ENCODE measurements around the gene FBXL13. TPM values are rescaled to one million over a fixed set of nuclear protein-coding genes. Genes with fewer than 3 reads are reported as not detected.

Gene FBXL13
- total and polyA plus RNA-seq, 2 experiments from 2014 or later, result 0.24 to 0.43 TPM

DNA sequence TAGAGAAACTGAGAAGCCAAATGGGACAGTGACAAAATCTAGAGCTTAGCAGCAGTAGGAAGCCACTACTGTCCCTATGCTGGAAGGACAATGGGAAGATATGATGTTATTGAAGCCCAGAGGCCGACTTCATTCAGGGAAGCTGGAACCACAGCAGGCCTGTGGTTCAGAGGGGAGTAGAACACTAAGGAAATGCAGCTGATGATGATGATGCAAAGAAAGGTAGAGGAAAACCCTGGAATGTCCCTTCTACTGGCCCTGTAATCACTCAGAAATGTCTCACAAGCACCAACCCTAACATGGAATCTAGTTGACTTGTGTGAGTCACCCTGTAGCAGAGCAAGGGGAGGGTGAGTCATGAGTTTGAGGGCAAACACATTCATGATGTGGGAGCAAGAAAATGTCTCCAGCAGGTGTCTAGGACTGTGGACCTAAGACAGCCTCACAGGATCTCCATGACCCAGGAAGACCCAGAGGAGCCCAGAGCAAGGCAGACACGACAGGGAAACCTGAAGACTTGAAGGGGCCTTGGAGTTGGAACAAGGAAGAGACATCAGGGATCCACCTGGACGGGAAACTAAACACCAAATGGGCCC lies 198.8 kb downstream of the FBXL13 start:
- Histone ChIP-seq H3K9me2 (ENCODE audit: insufficient read depth) (no peaks in the 10 kb centered on the region), H3K9me3 (ENCODE audit: low read depth) (no peaks in the 10 kb centered on the region), H2AFZ (no peak overlapping the region), H3K36me3 (ENCODE audit: low read depth) (no peaks in the 10 kb centered on the region), H4K20me1 (ENCODE audit: insufficient read depth) (no peaks in the 10 kb centered on the region), H3K4me2 (ENCODE audit: unreplicated experiment) (peak overlapping the region; percentile 60), H3K9ac (no peak overlapping the region), H3K4me3 (no peak overlapping the region), H3K27ac (peak overlapping the region; percentile 90), H3F3A (ENCODE audit: insufficient read depth) (peaks cover 41% of the 10 kb centered on the region), H3K27me3 (replicated peaks; ENCODE audit: insufficient read depth) (no peaks in the 10 kb centered on the region), H3K79me2 (ENCODE audit: insufficient read depth) (no peaks in the 10 kb centered on the region), H3K4me1 (ENCODE audit: insufficient read depth) (peaks cover 48% of the 10 kb centered on the region)
- DNase-seq, result peak; percentile 99
- TF ChIP-seq EZH2 (IDR thresholded peaks at IDR 0.05; ENCODE audit: insufficient read depth, poor library complexity, severe bottlenecking) (no peak), EZH2phosphoT487 (IDR thresholded peaks at IDR 0.05; ENCODE audit: insufficient read depth, low read depth) (no peak)
- in situ Hi-C loops (cut with MboI), result no loop called here
- 33 to 34% methylated on average over 3 of the region's 3 CpGs for WGBS, 2 experiments (ENCODE audit: low coverage in 1 of 2, low lambda C conversion rate in 2 of 2, missing lambda C conversion rate in 2 of 2)

DNA sequence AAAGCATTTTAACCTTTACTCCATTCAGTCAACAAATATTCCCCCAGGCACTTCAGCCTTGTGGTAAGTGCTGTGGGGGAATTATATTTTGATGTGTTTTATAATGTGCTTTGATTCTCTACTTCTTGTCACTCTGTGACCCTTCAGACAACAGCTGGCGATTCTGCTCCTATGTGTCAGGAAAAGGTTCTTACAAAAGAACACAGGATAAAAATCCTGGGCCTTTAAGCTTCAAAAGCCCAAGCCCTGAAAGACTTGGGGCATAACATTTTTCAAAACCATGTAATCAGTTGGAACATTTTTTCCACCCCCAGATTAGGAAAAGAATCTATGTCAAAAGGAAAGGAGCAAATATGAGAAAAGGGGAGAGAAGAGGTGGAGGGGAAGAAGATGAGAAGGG lies 199.6 kb downstream of the FBXL13 start:
- Histone ChIP-seq H3K27me3 (replicated peaks; ENCODE audit: insufficient read depth) (no peaks in the 10 kb centered on the region), H3K9me2 (ENCODE audit: insufficient read depth) (no peaks in the 10 kb centered on the region), H3K4me3 (no peak overlapping the region), H4K20me1 (ENCODE audit: insufficient read depth) (no peaks in the 10 kb centered on the region), H3K4me2 (ENCODE audit: unreplicated experiment) (peak overlapping the region; percentile 60), H2AFZ (no peak overlapping the region), H3K36me3 (ENCODE audit: low read depth) (no peaks in the 10 kb centered on the region), H3K4me1 (ENCODE audit: insufficient read depth) (peaks cover 48% of the 10 kb centered on the region), H3K79me2 (ENCODE audit: insufficient read depth) (no peaks in the 10 kb centered on the region), H3K9me3 (ENCODE audit: low read depth) (no peaks in the 10 kb centered on the region), H3K9ac (no peak overlapping the region), H3F3A (ENCODE audit: insufficient read depth) (peaks cover 41% of the 10 kb centered on the region), H3K27ac (peak overlapping the region; percentile 90)
- 95 to 100% methylated on average over 1 of the region's 1 CpG for WGBS, 2 experiments (ENCODE audit: low coverage in 1 of 2, low lambda C conversion rate in 2 of 2, missing lambda C conversion rate in 2 of 2)
- peak; percentile 25 for DNase-seq
- TF ChIP-seq EZH2phosphoT487 (IDR thresholded peaks at IDR 0.05; ENCODE audit: insufficient read depth, low read depth), result no peak
- TF ChIP-seq EZH2 (IDR thresholded peaks at IDR 0.05; ENCODE audit: insufficient read depth, poor library complexity, severe bottlenecking), result no peak
- in situ Hi-C loops (cut with MboI), result no loop called here

DNA sequence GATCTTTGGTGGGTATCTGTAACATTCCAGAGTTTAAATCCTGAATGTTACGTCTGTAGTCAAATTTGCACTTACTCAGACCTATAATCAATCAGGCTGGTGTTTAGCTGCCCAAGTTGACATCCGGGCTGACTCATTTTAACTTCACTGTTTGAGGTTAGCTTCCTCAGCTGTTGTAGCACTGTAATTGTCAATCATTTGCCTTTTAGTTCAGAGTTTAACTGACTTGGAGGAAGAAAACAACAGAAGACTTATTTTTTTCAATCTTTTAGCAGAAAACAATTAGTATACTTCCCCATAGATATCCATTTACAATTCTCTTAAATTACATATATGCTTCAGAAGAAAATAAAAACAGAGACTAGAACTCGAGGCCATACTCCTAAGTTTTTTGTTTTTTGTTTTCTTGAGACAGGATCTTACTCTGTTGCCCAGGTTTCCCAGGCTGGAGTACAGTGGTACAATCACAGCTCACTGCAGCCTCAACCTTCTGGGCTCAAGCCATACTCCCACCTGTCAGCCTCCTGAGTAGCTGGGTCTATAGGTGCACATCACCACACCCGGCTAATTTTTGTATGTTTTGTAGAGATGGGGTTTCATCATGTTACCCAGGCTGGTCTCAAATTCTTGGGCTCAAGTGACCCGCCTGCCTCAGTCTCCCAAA lies 200.3 kb downstream of the FBXL13 start:
- Histone ChIP-seq H2AFZ (no peak overlapping the region), H3K4me1 (ENCODE audit: insufficient read depth) (peaks cover 48% of the 10 kb centered on the region), H3K36me3 (ENCODE audit: low read depth) (no peaks in the 10 kb centered on the region), H3K27me3 (replicated peaks; ENCODE audit: insufficient read depth) (no peaks in the 10 kb centered on the region), H3K9me2 (ENCODE audit: insufficient read depth) (no peaks in the 10 kb centered on the region), H3K9ac (peak overlapping the region; percentile 26; the same call in 1 of the 2 replicates), H4K20me1 (ENCODE audit: insufficient read depth) (no peaks in the 10 kb centered on the region), H3K79me2 (ENCODE audit: insufficient read depth) (no peaks in the 10 kb centered on the region), H3F3A (ENCODE audit: insufficient read depth) (peaks cover 41% of the 10 kb centered on the region), H3K9me3 (ENCODE audit: low read depth) (no peaks in the 10 kb centered on the region), H3K4me2 (ENCODE audit: unreplicated experiment) (peak overlapping the region; percentile 60), H3K4me3 (no peak overlapping the region), H3K27ac (peak overlapping the region; percentile 90)
- no peak for TF ChIP-seq EZH2phosphoT487 (IDR thresholded peaks at IDR 0.05; ENCODE audit: insufficient read depth, low read depth)
- TF ChIP-seq EZH2 (IDR thresholded peaks at IDR 0.05; ENCODE audit: insufficient read depth, poor library complexity, severe bottlenecking), result no peak
- 51 to 53% methylated on average over 5 of the region's 5 CpGs for WGBS, 2 experiments (ENCODE audit: low coverage in 1 of 2, low lambda C conversion rate in 2 of 2, missing lambda C conversion rate in 2 of 2)
- peak; percentile 83 for DNase-seq
- in situ Hi-C loops (cut with MboI), result no loop called here

DNA sequence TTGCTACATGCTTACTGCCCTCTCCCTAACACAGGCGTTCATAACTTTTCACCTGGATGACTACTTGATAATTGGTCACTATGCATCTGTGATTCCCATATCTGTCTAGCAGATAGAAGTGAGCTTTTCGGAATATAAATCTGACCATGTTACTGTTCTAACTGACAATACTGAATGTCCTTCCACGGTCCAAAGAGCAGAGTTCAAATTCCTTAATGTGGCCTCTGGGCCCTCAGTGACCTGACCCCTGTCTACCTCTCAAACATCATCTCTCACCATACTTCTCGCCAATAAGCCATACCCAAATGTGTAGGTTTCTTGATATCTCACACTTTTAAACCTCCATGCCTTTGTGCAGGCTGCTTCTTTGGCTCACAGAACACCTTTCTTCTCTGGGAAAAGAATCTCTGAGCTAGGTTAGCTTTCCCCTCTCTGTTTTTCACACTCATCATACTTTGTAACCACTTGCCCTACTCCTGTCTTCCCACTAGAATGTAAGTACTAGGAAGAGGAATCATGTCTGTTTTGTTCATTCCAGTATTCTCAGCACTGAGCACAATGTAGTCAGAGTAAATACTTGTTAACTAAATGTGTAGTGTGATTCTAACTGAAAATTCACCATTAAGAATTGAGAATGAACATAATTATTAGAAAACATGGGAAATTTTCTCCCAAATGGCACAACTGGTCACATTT lies 201.0 kb downstream of the FBXL13 start:
- Histone ChIP-seq H3K9ac (peak overlapping the region; percentile 26; the same call in 1 of the 2 replicates), H3K4me2 (ENCODE audit: unreplicated experiment) (peak overlapping the region; percentile 60)

More for the DNA sequence above, 201.0 kb downstream of the FBXL13 start:
- H2AFZ ChIP-seq, result no peak overlapping the region
- no peaks in the 10 kb centered on the region for H3K79me2 ChIP-seq (ENCODE audit: insufficient read depth)
- no peaks in the 10 kb centered on the region for H3K36me3 ChIP-seq (ENCODE audit: low read depth)
- H3K4me1 ChIP-seq (ENCODE audit: insufficient read depth), result peaks cover 48% of the 10 kb centered on the region
- H3F3A ChIP-seq (ENCODE audit: insufficient read depth), result peaks cover 41% of the 10 kb centered on the region
- no peak overlapping the region for H3K4me3 ChIP-seq
- no peaks in the 10 kb centered on the region for H3K27me3 ChIP-seq (replicated peaks; ENCODE audit: insufficient read depth)
- H3K27ac ChIP-seq, result peak overlapping the region; percentile 90
- no peaks in the 10 kb centered on the region for H3K9me3 ChIP-seq (ENCODE audit: low read depth)
- no peaks in the 10 kb centered on the region for H3K9me2 ChIP-seq (ENCODE audit: insufficient read depth)
- TF ChIP-seq EZH2phosphoT487 (IDR thresholded peaks at IDR 0.05; ENCODE audit: insufficient read depth, low read depth) (no peak), EZH2 (IDR thresholded peaks at IDR 0.05; ENCODE audit: insufficient read depth, poor library complexity, severe bottlenecking) (no peak)
- no peaks in the 10 kb centered on the region for H4K20me1 ChIP-seq (ENCODE audit: insufficient read depth)
- no peak for DNase-seq
- WGBS, 2 experiments (ENCODE audit: low coverage in 1 of 2, low lambda C conversion rate in 2 of 2, missing lambda C conversion rate in 2 of 2), result 97 to 98% methylated on average over 4 of the region's 4 CpGs
- in situ Hi-C loops (cut with MboI), result no loop called here

Measured in GM23248 (cell line).